ENCODE results near the gene ZNF883. TPM values are rescaled to one million over a fixed set of nuclear protein-coding genes. Genes with fewer than 3 reads are reported as not detected.

Gene ZNF883
- total and polyA plus RNA-seq, 2 donors (not counting 3 experiments of a cell fraction or from before 2014, with no cell fraction given): 0.15 TPM; not detected in 1

- Histone ChIP-seq H3K9ac (replicated peaks; ENCODE audit: extremely low read depth, insufficient read depth, low read length) (peak within 1 kb of the TSS; percentile 37), H3K9me3 (replicated peaks; ENCODE audit: control insufficient read depth, insufficient read depth, low read length) (no peaks in the 10 kb centered on the region), H3K4me3 (replicated peaks in 1 of 3; ENCODE audit: insufficient read depth in 1 of 3, low read depth in 1 of 3, low read length in 3 of 3) (peak within 1 kb of the TSS; percentile 56 to 73 (median 68)), H3K27ac (ENCODE audit: insufficient read depth, low read depth, low read length) (no peak within 1 kb of the TSS), H3K4me2 (ENCODE audit: insufficient read depth, low read length) (peak within 1 kb of the TSS; percentile 80), H3K9me1 (replicated peaks; ENCODE audit: control insufficient read depth, extremely low read depth, insufficient read depth, low read length) (no peaks in the 10 kb centered on the region), H2AFZ (ENCODE audit: low read depth, low read length) (peak within 1 kb of the TSS; percentile 93), H4K20me1 (replicated peaks; ENCODE audit: control insufficient read depth, extremely low read depth, insufficient read depth, low read length) (no peaks in the 10 kb centered on the region), H3K27me3 (ENCODE audit: control insufficient read depth in 2 of 2, insufficient read depth in 2 of 2, low read length in 2 of 2) (peaks cover 2 to 10% of the 10 kb centered on the region in 2 experiments), H3K36me3 (ENCODE audit: control insufficient read depth in 2 of 2, extremely low read depth in 1 of 2, insufficient read depth in 2 of 2, low read length in 2 of 2) (no peaks in the 10 kb centered on the region), H3K79me2 (ENCODE audit: control insufficient read depth, insufficient read depth, low read length) (no peaks in the 10 kb centered on the region), H3K4me1 (ENCODE audit: control insufficient read depth, extremely low read depth, insufficient read depth, low read length) (peaks cover 3% of the 10 kb centered on the region)
- DNase-seq (ENCODE audit: low read depth, low spot score) (peak; percentile 94), FAIRE-seq (peak; percentile 77)
- ChIA-PET POLR2A (no interaction called here), CTCF (interaction anchor here (1.2 kb wide), 1 partner anchor 56 kb away, joined by 5 read pairs; no protein-coding TSS in a partner anchor)
- dilution Hi-C loops (cut with MboI; ENCODE audit: extremely low pct_ligation_motif_present, low sequenced_read_pairs) (no loop called here), intact Hi-C loops (cut with micrococcal nuclease) (loop anchor here (10.0 kb wide), 1 partner anchor 98 kb away; the partner anchor contains the start of gene SLC31A2)
- TF ChIP-seq, protein P1, sequence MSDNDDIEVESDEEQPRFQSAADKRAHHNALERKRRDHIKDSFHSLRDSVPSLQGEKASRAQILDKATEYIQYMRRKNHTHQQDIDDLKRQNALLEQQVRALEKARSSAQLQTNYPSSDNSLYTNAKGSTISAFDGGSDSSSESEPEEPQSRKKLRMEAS (IDR thresholded peaks at IDR 0.05; ENCODE audit: insufficient read depth, insufficient read length): no peak
- TF ChIP-seq POLR2AphosphoS5 (IDR thresholded peaks at IDR 0.05; ENCODE audit: insufficient read depth, low read depth, low read length) (peak; percentile 31), MYC (IDR thresholded peaks at IDR 0.05; ENCODE audit: low read depth, low read length) (no peak), FOS (IDR thresholded peaks at IDR 0.05; ENCODE audit: borderline replicate concordance, insufficient read depth, low read length) (no peak), EZH2 (IDR thresholded peaks at IDR 0.05; ENCODE audit: borderline replicate concordance, low read depth, low read length, severe bottlenecking) (no peak), POLR2A (IDR thresholded peaks at IDR 0.05; ENCODE audit: low read depth, low read length) (no peak)
- TF ChIP-seq, protein P2, sequence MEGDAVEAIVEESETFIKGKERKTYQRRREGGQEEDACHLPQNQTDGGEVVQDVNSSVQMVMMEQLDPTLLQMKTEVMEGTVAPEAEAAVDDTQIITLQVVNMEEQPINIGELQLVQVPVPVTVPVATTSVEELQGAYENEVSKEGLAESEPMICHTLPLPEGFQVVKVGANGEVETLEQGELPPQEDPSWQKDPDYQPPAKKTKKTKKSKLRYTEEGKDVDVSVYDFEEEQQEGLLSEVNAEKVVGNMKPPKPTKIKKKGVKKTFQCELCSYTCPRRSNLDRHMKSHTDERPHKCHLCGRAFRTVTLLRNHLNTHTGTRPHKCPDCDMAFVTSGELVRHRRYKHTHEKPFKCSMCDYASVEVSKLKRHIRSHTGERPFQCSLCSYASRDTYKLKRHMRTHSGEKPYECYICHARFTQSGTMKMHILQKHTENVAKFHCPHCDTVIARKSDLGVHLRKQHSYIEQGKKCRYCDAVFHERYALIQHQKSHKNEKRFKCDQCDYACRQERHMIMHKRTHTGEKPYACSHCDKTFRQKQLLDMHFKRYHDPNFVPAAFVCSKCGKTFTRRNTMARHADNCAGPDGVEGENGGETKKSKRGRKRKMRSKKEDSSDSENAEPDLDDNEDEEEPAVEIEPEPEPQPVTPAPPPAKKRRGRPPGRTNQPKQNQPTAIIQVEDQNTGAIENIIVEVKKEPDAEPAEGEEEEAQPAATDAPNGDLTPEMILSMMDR (IDR thresholded peaks at IDR 0.05; ENCODE audit: extremely low read depth in 1 of 2, insufficient read depth in 1 of 2, low read depth in 1 of 2, low read length in 2 of 2): no peak
- BruUV-seq (replicated peaks): no TSS peak
These were observed 44.5 kb upstream of the ZNF883 start, which contains the start of gene ZFP37 for GRCh38 chr9:113056191-113057106. ZFP37 (minus strand) TSS chr9:113056724; CDS start chr9:113056688, 36 bp downstream.

Data from endothelial cell of umbilical vein (primary cell).